Measurements from ENCODE around the gene ZBTB7A. TPM values are rescaled to one million over a fixed set of nuclear protein-coding genes. Genes with fewer than 3 reads are reported as not detected.

ZBTB7A gene
- total RNA-seq, 6 donors from 2014 or later = 54.1 to 131 (median 72.6) TPM

DNA sequence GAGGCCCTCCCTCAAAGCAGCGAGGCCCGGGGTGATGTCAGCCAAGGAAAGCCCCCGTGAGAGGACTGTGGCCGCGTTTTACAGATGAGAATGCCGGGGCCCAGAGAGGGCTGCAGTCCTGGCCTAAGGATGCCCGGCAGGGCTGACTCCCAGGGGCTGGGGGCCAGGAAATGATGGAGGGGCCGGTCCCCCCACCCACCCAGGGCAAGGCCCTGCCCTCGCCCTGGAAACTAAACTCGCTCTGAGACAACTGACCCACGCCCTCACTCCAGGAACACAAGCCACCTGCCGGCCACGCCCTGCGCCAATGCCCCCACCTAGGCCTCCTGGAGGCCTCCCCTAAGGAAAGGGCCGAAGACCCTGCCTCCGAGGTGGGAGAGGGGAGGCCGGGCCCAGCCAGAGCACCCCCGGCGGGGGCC, 7.2 kb downstream of the ZBTB7A start:
- peaks cover 66 to 83% (median 70%) of the 10 kb centered on the region in 4 donors for H3K4me1 ChIP-seq
- peaks cover under 1 to 21% (median 12%) of the 10 kb centered on the region in 4 donors for H3K36me3 ChIP-seq
- H3K27ac ChIP-seq = peak overlapping the region; percentile 91 to 98 (median 96)

DNA sequence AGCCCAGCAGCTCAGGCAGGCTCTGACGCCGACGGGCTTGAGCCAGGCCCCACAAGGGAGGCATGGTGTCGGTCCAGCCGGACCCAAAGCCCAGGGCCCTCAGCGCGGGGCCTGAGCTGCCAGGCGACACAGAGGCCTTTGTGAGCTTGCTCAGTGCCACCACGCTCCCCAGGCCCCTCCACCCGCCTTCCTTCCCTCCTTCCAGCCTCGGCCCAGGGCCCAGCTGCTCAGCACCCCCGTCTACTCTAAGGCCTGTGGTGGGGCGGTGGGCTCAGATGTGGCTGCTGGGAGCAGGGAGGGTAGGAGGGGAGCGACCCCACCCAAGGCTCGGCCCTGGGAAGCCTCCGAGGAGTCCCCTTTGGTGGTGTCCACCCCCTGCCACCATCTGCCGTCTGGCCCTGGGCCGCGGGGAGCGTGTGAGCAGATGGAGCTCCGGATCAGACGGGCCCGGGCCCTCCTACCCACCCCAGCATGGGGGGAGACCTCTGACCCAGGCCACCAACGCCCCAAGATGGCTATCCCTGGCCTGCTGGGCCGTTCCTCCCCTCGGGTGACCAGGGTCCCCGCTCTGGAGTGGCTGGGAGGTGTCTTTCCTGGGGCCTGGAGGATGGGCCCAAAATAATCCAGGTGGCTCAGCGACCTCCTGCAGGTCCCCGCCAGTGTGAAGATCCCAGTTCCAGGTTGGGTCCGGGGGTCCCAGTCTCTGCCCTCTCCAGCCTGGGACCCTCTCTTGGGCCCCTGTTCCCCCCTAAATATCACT, 7.8 kb downstream of the ZBTB7A start:
- peak overlapping the region; percentile 91 to 98 (median 96) for H3K27ac ChIP-seq
- peak overlapping the region in 3 of 4 donors; percentile 10 to 50 (median 25) for H3K4me3 ChIP-seq
- ATAC-seq (ENCODE audit: low FRiP score in 2 of 2) (peak in 1 of 2 donors; percentile 3), DNase-seq (peak in 1 of 2 donors; percentile 86)
- TF ChIP-seq EP300 (IDR thresholded peaks at IDR 0.05) (no peak), POLR2A (IDR thresholded peaks at IDR 0.05) (no peak)
- peaks cover 6 to 27% (median 18%) of the 10 kb centered on the region in 4 donors for H3K36me3 ChIP-seq
- H3K27me3 ChIP-seq = no peaks in the 10 kb centered on the region
- peaks cover 63 to 83% (median 68%) of the 10 kb centered on the region in 4 donors for H3K4me1 ChIP-seq
- WGBS, 2 donors = 0 to 47% methylated on average over 1 to 18 of the region's 30 CpGs
- H3K9me3 ChIP-seq = no peaks in the 10 kb centered on the region

More for the DNA sequence above, 7.2 kb downstream of the ZBTB7A start:
- peak in 1 of 2 donors; percentile 86 for DNase-seq
- TF ChIP-seq POLR2AphosphoS5 (IDR thresholded peaks at IDR 0.05) (no peak), EP300 (IDR thresholded peaks at IDR 0.05) (no peak), POLR2A (IDR thresholded peaks at IDR 0.05) (no peak)
- TF ChIP-seq, protein P1, sequence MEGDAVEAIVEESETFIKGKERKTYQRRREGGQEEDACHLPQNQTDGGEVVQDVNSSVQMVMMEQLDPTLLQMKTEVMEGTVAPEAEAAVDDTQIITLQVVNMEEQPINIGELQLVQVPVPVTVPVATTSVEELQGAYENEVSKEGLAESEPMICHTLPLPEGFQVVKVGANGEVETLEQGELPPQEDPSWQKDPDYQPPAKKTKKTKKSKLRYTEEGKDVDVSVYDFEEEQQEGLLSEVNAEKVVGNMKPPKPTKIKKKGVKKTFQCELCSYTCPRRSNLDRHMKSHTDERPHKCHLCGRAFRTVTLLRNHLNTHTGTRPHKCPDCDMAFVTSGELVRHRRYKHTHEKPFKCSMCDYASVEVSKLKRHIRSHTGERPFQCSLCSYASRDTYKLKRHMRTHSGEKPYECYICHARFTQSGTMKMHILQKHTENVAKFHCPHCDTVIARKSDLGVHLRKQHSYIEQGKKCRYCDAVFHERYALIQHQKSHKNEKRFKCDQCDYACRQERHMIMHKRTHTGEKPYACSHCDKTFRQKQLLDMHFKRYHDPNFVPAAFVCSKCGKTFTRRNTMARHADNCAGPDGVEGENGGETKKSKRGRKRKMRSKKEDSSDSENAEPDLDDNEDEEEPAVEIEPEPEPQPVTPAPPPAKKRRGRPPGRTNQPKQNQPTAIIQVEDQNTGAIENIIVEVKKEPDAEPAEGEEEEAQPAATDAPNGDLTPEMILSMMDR (IDR thresholded peaks at IDR 0.05) = peak in 1 of 6 experiments; percentile 7
- no peak for ATAC-seq (ENCODE audit: low FRiP score in 2 of 2)
- Histone ChIP-seq H3K4me3 (peak overlapping the region in 3 of 4 donors; percentile 6 to 100 (median 50)), H3K9me3 (no peaks in the 10 kb centered on the region), H3K27me3 (no peaks in the 10 kb centered on the region)
- 20 to 46% methylated on average over 1 to 15 of the region's 19 CpGs for whole genome bisulfite sequencing, 2 donors

DNA sequence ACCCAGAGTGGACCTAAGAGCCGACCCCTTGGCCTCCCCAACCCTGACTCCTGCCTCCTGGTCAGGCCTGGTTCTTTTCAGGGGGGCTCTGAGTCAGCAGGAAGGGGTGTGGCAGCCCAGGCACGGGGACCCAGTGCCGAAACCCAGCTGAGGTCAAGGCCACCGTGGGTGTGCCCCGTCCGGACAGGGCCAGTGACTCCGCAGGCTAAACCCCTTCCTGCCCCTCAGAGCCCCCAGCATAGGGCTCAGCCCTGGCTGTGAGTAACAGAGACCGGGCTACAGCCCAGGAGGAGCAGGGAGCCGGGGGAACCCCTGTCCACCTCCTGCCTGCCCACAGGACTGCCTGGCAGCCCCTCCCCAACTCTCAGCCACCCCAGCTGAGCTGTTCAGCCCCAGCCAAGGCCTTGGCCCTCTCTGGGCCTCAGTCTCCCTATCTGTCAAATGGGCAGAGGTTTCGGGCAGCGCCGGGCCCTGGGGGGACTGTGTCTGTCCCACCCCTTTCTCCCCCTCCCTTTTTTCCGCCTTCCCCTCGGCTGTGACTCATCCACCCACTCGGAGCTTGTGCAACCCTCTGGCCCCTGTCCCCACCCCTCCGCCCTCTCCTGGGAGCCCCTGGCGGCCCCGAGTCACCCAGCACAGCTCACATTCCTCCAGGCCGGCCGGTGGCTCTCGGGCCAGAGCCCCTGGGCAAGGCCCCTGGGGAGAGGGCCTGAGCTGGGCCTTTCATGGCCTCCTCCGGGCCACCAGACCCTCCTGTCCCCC, 8.6 kb downstream of the ZBTB7A start:
- Histone ChIP-seq H3K4me1 (peaks cover 63 to 83% (median 69%) of the 10 kb centered on the region in 4 donors), H3K27me3 (no peaks in the 10 kb centered on the region), H3K27ac (peak overlapping the region; percentile 91 to 98 (median 96)), H3K36me3 (peaks cover 11 to 35% (median 23%) of the 10 kb centered on the region in 4 donors), H3K9me3 (no peaks in the 10 kb centered on the region), H3K4me3 (peak overlapping the region in 3 of 4 donors; percentile 10 to 50 (median 25))
- ATAC-seq (ENCODE audit: low FRiP score in 2 of 2) = peak; percentile 83 to 85
- TF ChIP-seq POLR2A (IDR thresholded peaks at IDR 0.05) (peak in 1 of 4 donors; percentile 40), EP300 (IDR thresholded peaks at IDR 0.05) (peak in 2 of 4 donors; percentile 30 to 59), POLR2AphosphoS5 (IDR thresholded peaks at IDR 0.05) (peak; percentile 68 to 70)
- TF ChIP-seq, protein P1 (IDR thresholded peaks at IDR 0.05) = peak in 4 of 6 experiments; percentile 21 to 44 (median 42)
- peak; percentile 92 to 93 for DNase-seq
- 9 to 24% methylated on average over 9 to 11 of the region's 22 CpGs for WGBS, 2 donors

DNA sequence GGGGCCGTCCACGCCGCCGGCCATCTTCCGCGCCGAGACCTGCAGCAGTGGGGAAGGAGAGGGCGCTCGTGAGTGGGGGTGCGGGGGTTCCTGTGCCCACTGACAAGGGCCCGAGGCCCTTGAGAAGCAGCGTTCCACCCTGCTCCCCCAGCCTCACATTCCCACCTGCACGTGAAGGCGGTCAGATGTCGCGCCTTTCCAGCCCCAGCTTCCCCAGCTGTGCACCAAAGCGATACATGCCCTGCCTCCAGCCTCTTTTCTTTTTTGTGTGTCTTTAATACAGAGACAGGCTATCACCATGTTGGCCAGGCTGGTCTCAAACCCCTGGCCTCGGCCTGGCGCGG, 11.5 kb downstream of the ZBTB7A start:
- H3K4me3 ChIP-seq = no peak overlapping the region
- peaks cover 46 to 78% (median 54%) of the 10 kb centered on the region in 4 donors for H3K4me1 ChIP-seq
- 91 to 96% methylated on average over 19 to 20 of the region's 20 CpGs for WGBS, 2 donors
- H3K9me3 ChIP-seq = no peaks in the 10 kb centered on the region
- no peaks in the 10 kb centered on the region for H3K27me3 ChIP-seq
- peaks cover 11 to 45% (median 38%) of the 10 kb centered on the region in 4 donors for H3K36me3 ChIP-seq
- no peak for ATAC-seq (ENCODE audit: low FRiP score in 2 of 2)
- TF ChIP-seq POLR2A (IDR thresholded peaks at IDR 0.05) (no peak), POLR2AphosphoS5 (IDR thresholded peaks at IDR 0.05) (no peak), EP300 (IDR thresholded peaks at IDR 0.05) (no peak)
- TF ChIP-seq, protein P1 (IDR thresholded peaks at IDR 0.05) = no peak
- no peak overlapping the region for H3K27ac ChIP-seq
- DNase-seq = peak in 1 of 2 donors; percentile 52

Data from upper lobe of left lung (tissue), 6 donors.